LHCN-M2 (cell line): ENCODE results near the gene LBH. TPM values are rescaled to one million over a fixed set of nuclear protein-coding genes. Genes with fewer than 3 reads are reported as not detected.

Source experiments
- DNase-seq: peaks from one replicate; pipeline ENCODE4 v3.0.0-alpha.2; 2012; ENCODE audit warnings: low read depth
- total RNA-seq: library from RNA; depleted of rRNA; stranded (reverse); fragments of >200 nt; gene quantifications from 2 replicates; pipeline ENCODE4 v1.2.3, GENCODE V29; 2014

The LBH gene
- total RNA-seq, 1 experiment from 2014 or later = 71.0 TPM

DNA sequence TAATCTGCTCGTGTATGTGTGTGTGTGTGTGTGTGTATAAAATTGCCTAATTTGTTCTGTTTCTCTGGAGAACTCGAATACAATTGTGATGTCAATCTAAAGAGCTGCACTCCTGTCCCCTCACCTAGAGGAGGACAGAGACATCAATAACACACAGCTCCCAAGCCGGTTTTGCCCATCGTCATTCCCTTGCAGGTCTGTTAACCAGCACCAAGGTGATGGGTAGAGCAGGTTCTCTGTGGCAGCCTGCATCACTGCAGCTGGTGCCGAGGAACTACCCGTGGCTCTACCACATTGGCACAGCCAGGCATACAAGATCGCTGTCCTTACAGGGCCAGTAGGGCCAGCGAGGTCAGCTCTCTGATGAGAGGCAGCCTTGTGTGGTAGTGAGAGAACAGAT, 41.0 kb downstream of the LBH start:
- DNase-seq = no peak

DNA sequence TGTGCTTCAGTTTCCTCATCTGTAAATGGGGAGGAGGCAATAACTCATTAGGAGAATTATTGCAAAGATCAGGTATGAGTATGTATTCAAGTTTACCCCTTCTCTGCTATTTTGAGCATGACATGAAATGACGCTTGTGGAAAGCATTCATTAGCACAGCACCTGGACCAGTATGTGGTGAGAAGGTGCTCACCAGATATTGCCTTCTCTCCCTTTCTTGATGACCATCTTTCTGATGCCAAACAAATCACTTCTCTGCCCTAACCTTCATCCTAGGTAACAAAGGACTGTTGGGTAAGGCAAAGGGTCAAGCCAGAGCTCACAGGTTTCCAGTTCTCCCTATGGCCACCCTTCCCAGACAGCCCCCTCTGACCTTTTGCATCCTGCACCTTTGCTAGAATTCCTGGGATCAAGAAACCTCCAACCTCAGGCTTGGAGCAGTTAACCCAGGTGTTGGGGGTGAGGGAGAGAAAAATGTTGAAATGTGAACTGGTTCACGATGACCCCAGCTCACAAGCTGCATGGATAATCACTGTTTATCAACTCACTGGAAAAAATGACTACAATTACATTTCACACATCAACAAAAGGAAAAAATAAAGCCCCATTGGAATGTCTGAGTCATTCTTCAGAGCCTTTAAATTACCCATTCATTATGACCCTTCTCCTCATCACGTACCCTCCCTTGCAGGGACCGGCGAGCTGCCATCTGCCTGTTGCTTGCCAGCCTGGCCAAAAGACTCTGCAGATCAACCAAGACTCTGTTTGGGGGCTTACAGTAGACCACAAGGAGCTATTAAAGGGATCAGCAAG, 41.6 kb downstream of the LBH start:
- peak; percentile 80 for DNase-seq

DNA sequence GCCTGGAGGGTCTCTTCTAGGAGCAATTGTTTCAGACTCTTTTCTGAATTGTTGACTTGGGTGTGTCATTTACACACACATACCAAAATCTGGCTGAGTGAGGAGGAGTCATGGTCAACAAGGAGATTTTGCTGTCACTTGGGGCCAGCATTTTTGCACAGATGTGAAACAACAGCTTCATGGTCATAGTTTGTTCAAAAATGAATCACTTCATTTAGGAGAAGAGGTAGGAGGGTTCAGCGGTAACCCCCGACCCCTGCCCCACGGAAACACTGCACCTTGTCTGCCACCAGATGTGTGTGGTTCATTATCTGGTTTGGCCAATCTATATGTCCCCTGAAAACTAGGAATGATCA, 42.2 kb downstream of the LBH start:
- no peak for DNase-seq

GRCh38 chr2:30275256-30275655, 43.9 kb downstream of the LBH start:
- DNase-seq = no peak

GRCh38 chr2:30276455-30276911, 45.1 kb downstream of the LBH start:
- no peak for DNase-seq

DNA sequence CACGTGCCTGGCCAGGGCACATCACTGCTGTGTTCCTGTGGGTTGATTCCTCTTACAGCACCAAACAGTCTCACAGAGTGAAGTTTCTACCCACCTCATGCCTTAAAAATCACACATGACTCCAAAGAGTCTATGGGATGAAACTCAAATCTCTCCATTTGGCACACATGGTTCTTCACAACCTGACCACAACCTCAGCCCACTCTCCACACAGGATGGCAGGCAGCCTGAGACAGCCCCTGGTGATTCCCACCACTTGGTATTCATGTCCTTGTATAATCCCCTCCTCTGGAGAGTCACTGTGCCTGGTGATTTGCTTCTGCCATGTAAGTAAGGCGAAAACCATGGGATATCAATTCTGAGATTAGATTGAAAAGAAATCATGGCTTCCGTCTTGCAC, 46.2 kb downstream of the LBH start:
- no peak for DNase-seq

- DNase-seq = no peak
Measured at GRCh38 chr2:30278419-30278818, 47.1 kb downstream of the LBH start.

DNA sequence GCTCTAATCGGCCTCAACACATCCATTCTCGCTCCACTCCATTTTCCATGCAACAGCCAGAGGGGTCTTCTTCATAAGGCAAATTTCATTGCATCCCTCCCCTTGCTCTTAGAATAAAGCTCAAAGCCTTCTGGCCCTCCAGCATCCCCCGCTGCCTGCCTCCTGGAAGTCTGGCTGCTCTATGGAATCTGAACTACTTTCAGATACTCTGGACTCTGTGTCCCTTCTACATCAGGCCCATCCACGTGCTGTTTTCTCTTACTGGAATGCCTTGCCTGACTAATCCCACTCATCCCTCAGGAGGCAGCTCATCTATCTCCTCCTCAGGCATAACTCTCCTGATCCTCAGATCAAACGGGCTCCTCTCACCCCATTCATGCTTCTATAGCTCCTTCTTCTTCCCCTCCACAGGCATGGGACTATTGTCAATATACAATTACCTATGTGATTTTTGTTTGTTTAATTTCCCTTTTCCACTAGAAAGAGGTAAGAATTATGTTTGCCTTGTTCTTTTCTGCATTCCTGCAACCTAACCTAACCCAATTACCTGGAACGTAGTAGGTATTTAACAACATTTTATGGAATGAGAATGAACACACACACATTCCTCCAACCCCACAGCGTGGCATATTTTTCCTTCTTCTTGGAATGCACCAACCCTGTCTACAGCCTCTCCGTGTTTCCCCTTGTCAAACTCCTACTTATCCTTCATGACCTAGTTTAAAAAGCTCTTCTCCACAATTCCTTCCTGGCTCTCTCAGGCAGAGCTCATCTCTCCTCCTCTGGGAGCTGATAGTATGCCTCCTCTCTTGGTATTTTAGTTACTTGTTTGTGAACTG, 49.5 kb downstream of the LBH start:
- DNase-seq = no peak

GRCh38 chr2:30282081-30282480, 50.7 kb downstream of the LBH start:
- no peak for DNase-seq

GRCh38 chr2:30282721-30283120, 51.4 kb downstream of the LBH start:
- DNase-seq = no peak

- no peak for DNase-seq
Measured at GRCh38 chr2:30283931-30284565, 52.7 kb downstream of the LBH start.

DNA sequence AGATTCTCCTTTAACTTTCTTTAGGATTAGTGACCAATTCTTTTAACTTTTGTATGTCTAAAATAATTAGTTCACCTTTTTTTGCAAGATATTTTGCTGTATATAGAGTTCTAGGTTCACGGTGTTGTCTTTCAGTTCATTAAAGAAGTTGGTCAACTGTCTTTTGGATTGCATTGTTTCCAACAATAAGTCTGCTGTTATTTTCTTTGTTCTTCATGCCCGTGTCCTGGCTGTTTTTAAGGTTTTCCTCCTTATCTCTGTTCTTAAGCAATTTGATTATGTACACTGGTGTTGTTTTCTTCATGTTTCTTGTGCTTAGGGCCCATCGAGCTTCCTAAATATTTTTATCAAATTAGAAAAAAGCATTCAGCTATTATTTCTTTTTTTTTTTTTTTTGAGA, 54.4 kb downstream of the LBH start:
- no peak for DNase-seq

- DNase-seq = no peak
Measured at GRCh38 chr2:30287190-30287840, 56.0 kb downstream of the LBH start.

DNA sequence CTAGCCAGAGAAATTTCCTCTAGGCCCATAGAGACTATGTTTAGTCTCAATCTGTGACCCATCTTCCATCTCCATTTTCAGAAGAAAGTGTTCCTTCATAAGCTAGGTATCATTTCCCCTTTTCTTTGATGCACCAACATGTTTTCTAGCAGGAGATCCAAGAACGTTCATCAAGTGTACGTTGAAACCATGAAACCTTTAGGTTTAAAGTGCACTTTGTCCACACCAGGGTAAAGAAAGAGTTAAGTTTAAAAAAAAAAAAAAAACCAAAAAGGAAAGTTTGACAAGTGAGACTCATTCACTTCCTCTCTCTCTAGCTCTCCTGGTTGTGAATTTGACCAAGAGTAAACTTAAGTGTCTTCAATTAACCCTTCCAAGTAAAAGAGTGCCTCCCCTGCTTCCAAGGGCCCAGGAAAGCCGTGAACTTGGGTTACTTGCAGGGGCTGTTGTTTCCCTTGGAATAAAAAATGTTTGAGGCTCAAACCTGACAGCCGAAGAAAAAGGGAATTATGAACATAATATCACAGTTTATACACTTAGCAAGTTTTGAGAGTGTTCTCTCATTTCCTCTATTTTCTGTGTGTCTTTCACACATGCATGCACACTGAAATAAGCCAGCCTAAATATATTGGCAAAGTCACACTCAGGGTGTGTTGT, 56.7 kb downstream of the LBH start:
- no peak for DNase-seq

DNA sequence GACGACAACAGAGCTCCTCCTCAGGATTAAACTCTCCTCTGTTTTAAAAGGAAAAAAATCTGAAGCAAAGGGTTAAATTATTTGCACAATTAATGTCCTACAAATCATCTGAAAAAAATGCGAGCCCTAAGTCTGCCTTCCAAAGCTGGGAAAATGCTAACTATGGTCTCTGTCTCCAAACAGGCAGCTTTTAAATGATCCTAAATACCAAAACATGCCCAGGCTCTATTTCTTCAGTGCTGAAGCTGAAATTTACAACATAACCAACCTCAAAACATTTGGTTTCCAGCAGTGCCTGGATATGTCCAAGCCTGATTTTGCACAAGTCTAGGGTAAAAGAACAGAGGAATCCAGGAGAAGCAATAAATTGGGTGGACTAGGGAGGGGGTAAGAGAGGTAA, 57.2 kb downstream of the LBH start:
- no peak for DNase-seq

GRCh38 chr2:30293303-30293921, 62.1 kb downstream of the LBH start:
- peak; percentile 99 for DNase-seq

- no peak for DNase-seq
Measured at GRCh38 chr2:30294133-30294532, 62.8 kb downstream of the LBH start.

GRCh38 chr2:30296496-30296895, 65.2 kb downstream of the LBH start:
- DNase-seq = no peak

GRCh38 chr2:30298302-30298701, 67.0 kb downstream of the LBH start:
- no peak for DNase-seq

- DNase-seq = no peak
Measured at GRCh38 chr2:30300122-30300455, 68.8 kb downstream of the LBH start.
